Cardiac muscle cell (in vitro differentiated cells and primary cell): ENCODE measurements around the gene RBMS1. TPM values are rescaled to one million over a fixed set of nuclear protein-coding genes. Genes with fewer than 3 reads are reported as not detected.

ENCODE experiments used
- DNase-seq, 2 donors: peaks; one replicate each; pipeline versions ENCODE4 v3.0.0 to v3.0.0-alpha.2; 2010 to 2017; ENCODE audit warnings: low read depth in 1 of 2, low spot score in 1 of 2
- H3K27ac ChIP-seq: fragments of 200-600 bp; sonication (generic); 2 replicates; pipeline ENCODE4 v1.5.1; 2016
- H3K27me3 ChIP-seq: fragments of 200-600 bp; sonication (generic); 2 replicates; pipeline ENCODE4 v1.6.0; 2016; ENCODE audit warnings: control low read depth
- H3K36me3 ChIP-seq: fragments of 200-600 bp; sonication (generic); 2 replicates; pipeline ENCODE4 v1.5.1; 2016; ENCODE audit warnings: control low read depth
- H3K4me1 ChIP-seq: fragments of 200-600 bp; sonication (generic); 2 replicates; pipeline ENCODE4 v1.8.1; 2017; ENCODE audit warnings: low read depth, mild to moderate bottlenecking, mixed run types
- H3K4me3 ChIP-seq: fragments of 200-600 bp; sonication (generic); 2 replicates; pipeline ENCODE4 v1.5.1; 2016; ENCODE audit warnings: mild to moderate bottlenecking
- H3K9me3 ChIP-seq: fragments of 200-600 bp; sonication (generic); 2 replicates; pipeline ENCODE4 v1.5.1; 2017; ENCODE audit warnings: low read depth, mild to moderate bottlenecking, control low read depth
- CTCF ChIP-seq: IDR thresholded peaks from 2 replicates; pipeline ENCODE4 v1.5.1; 2012; ENCODE audit warnings: low read depth, mild to moderate bottlenecking, low read length
- polyA plus RNA-seq: library from polyadenylated mRNA; unstranded; fragments of >200 nt; fragmentation: Nextera tagmentation; extraction: Ambion mirVana; gene quantifications from 2 replicates; pipeline ENCODE4 v1.2.1, GENCODE V29; 2016
- total RNA-seq: library from RNA; depleted of rRNA; stranded (reverse); fragments of >200 nt; gene quantifications from 2 replicates; pipeline ENCODE4 v1.2.3, GENCODE V29; 2016

RBMS1 gene
- total and polyA plus RNA-seq, 2 experiments from 2014 or later: 89.5 to 99.9 TPM

DNA sequence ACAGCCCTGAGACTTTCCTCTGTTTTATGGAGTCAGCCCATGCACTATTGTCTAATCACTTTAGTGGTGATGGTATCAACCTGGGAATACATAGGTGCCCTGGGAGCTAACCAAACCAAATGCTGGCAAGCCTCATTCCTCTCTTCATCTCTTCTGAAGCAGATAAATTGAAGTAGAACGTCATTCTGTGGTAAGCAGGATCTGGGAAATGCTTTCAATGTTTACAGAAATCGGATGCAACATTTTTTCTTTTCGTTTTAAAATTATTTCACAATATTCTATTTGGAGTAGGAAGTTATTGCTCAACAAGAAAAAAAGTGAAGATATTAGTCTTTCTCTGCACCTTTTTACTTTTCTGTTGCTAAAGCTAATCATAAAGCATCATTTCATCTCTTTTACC, 114.2 kb downstream of the RBMS1 start:
- no peak for TF ChIP-seq CTCF
- no peaks in the 10 kb centered on the region for H3K36me3 ChIP-seq
- H3K27ac ChIP-seq: no peak overlapping the region
- DNase-seq: peak in 1 of 2 donors; percentile 92
- H3K4me3 ChIP-seq: no peak overlapping the region
- H3K4me1 ChIP-seq: peaks cover 45% of the 10 kb centered on the region
- no peaks in the 10 kb centered on the region for H3K9me3 ChIP-seq
- no peaks in the 10 kb centered on the region for H3K27me3 ChIP-seq

DNA sequence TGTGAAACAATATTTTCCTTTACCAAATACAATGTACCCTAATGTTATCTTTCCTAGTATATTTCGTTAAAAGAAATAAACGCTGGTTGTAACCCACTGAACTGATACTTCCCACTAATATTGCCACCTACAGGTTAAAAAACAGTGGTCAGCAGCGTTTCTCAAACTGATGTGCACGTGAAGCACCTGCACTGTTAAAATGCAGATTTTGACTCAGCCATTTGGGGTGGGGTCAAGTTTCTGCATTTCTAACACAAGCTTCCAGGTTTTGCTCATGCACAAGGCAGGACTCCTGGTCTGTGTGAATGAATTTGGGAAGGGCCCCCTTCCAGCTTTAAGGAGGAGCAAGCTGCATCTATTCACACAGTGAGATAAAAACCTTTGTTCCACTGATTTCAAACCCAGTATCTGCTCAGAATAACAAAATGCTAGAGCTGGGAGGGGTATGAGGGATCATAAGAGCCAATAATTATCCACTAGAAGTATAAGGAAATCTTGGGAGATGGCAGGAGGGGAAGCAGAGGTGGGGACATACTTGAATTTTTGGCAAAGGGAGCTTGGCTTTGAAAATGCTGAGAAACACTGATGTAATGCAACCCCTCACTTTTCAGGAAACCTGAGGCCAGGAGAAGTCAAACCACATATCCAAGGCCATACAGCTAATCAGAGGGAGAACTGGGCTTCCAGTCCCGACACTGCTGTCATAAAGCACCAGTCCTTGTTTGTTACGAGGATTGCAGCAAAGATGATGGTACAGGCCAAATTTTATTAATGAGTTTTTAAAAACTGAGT, 116.2 kb downstream of the RBMS1 start:
- Histone ChIP-seq H3K36me3 (no peaks in the 10 kb centered on the region), H3K27me3 (no peaks in the 10 kb centered on the region), H3K27ac (no peak overlapping the region), H3K9me3 (no peaks in the 10 kb centered on the region), H3K4me1 (peaks cover 61% of the 10 kb centered on the region), H3K4me3 (no peak overlapping the region)
- TF ChIP-seq CTCF: no peak
- DNase-seq: peak in 1 of 2 donors; percentile 68

- no peaks in the 10 kb centered on the region for H3K27me3 ChIP-seq
- DNase-seq: peak in 1 of 2 donors; percentile 79
- H3K4me1 ChIP-seq: peaks cover 62% of the 10 kb centered on the region
- no peak overlapping the region for H3K4me3 ChIP-seq
- no peak overlapping the region for H3K27ac ChIP-seq
- no peaks in the 10 kb centered on the region for H3K9me3 ChIP-seq
- no peaks in the 10 kb centered on the region for H3K36me3 ChIP-seq
- TF ChIP-seq CTCF: no peak
These were observed 117.0 kb downstream of the RBMS1 start for GRCh38 chr2:160376576-160376975.

GRCh38 chr2:160375802-160376469, 117.7 kb downstream of the RBMS1 start:
- Histone ChIP-seq H3K4me3 (no peak overlapping the region), H3K4me1 (peaks cover 62% of the 10 kb centered on the region), H3K36me3 (no peaks in the 10 kb centered on the region), H3K27ac (no peak overlapping the region), H3K9me3 (no peaks in the 10 kb centered on the region), H3K27me3 (no peaks in the 10 kb centered on the region)
- peak in 1 of 2 donors; percentile 82 for DNase-seq
- no peak for TF ChIP-seq CTCF

GRCh38 chr2:160375037-160375436, 118.6 kb downstream of the RBMS1 start:
- Histone ChIP-seq H3K27me3 (no peaks in the 10 kb centered on the region), H3K36me3 (no peaks in the 10 kb centered on the region), H3K27ac (no peak overlapping the region), H3K9me3 (no peaks in the 10 kb centered on the region), H3K4me1 (peaks cover 56% of the 10 kb centered on the region), H3K4me3 (no peak overlapping the region)
- no peak for TF ChIP-seq CTCF
- DNase-seq: peak in 1 of 2 donors; percentile 71
